Mesenchymal stem cell (in vitro differentiated cells and primary cell): ENCODE data around the gene F2RL3.

ENCODE experiments used
- DNase-seq: peaks from one replicate; pipeline ENCODE4 v3.0.0-alpha.2; 2013
- H2AFZ ChIP-seq: one replicate; pipeline ENCODE4 v1.6.1; 2013; ENCODE audit warnings: low read depth, mild to moderate bottlenecking, control low read depth, inconsistent platforms, low read length, moderate library complexity
- H2AK5ac ChIP-seq: 2 replicates; pipeline ENCODE4 v1.6.1; 2013; ENCODE audit warnings: low read length, moderate library complexity, mild to moderate bottlenecking, inconsistent platforms; ENCODE audit not compliant: severe bottlenecking
- H2BK120ac ChIP-seq: one replicate; pipeline ENCODE4 v1.6.1; 2013; ENCODE audit warnings: low read depth, mild to moderate bottlenecking, inconsistent platforms, low read length, moderate library complexity
- H2BK12ac ChIP-seq, 2 experiments: one replicate each; pipeline ENCODE4 v1.6.1; 2013; ENCODE audit warnings: inconsistent platforms in 2 of 2, low read length in 2 of 2, mild to moderate bottlenecking in 2 of 2, moderate library complexity in 2 of 2, control low read depth in 1 of 2
- H2BK15ac ChIP-seq: one replicate; pipeline ENCODE4 v1.6.1; 2013; ENCODE audit warnings: mild to moderate bottlenecking, low read depth, inconsistent platforms; ENCODE audit not compliant: poor library complexity, severe bottlenecking
- H2BK5ac ChIP-seq: 2 replicates; pipeline ENCODE4 v1.6.1; 2013; ENCODE audit warnings: low read depth, mild to moderate bottlenecking, low read length, control low read depth, inconsistent platforms; ENCODE audit not compliant: poor library complexity, severe bottlenecking
- H3K14ac ChIP-seq, 2 experiments: one replicate each; pipeline ENCODE4 v1.6.1; 2013; ENCODE audit warnings: inconsistent platforms in 2 of 2, low read length in 2 of 2, control low read depth in 1 of 2, mild to moderate bottlenecking in 1 of 2, moderate library complexity in 1 of 2
- H3K18ac ChIP-seq, 2 experiments: one replicate each; pipeline ENCODE4 v1.6.1; 2013; ENCODE audit warnings: inconsistent platforms in 2 of 2, low read length in 2 of 2, control low read depth in 1 of 2, low read depth in 1 of 2, mild to moderate bottlenecking in 1 of 2
- H3K23ac ChIP-seq, 2 experiments: one replicate each; pipeline ENCODE4 v1.6.1; 2013; ENCODE audit warnings: inconsistent platforms in 2 of 2, low read length in 2 of 2, mild to moderate bottlenecking in 2 of 2, moderate library complexity in 2 of 2, control low read depth in 1 of 2
- H3K27ac ChIP-seq: 2 replicates; pipeline ENCODE4 v1.5.1; 2013; ENCODE audit warnings: mild to moderate bottlenecking, moderate library complexity, low read length, control low read depth, inconsistent platforms; ENCODE audit not compliant: poor library complexity, severe bottlenecking
- H3K27me3 ChIP-seq, 2 experiments: 2 replicates each; pipeline versions ENCODE4 v1.6.1 to v1.7.0; 2013; ENCODE audit warnings: low read length in 2 of 2, mild to moderate bottlenecking in 2 of 2, moderate library complexity in 2 of 2, control low read depth in 1 of 2, inconsistent platforms in 1 of 2; ENCODE audit not compliant: control insufficient read depth in 1 of 2, insufficient read depth in 1 of 2
- H3K36me3 ChIP-seq, 2 experiments: 2 replicates each; pipeline versions ENCODE4 v1.6.1 to v1.7.0; 2013; ENCODE audit warnings: low read length in 2 of 2, control low read depth in 1 of 2, inconsistent platforms in 1 of 2, low read depth in 1 of 2, mild to moderate bottlenecking in 1 of 2; ENCODE audit not compliant: insufficient read depth in 2 of 2, control insufficient read depth in 1 of 2
- H3K4ac ChIP-seq, 2 experiments: one replicate each; pipeline ENCODE4 v1.6.1; 2013; ENCODE audit warnings: inconsistent platforms in 2 of 2, low read length in 2 of 2, mild to moderate bottlenecking in 2 of 2, moderate library complexity in 2 of 2, control low read depth in 1 of 2, low read depth in 1 of 2
- H3K4me1 ChIP-seq: 2 replicates; pipeline ENCODE4 v1.6.1; 2013; ENCODE audit warnings: low read depth, low read length, control low read depth; ENCODE audit not compliant: control insufficient read depth, insufficient read depth
- H3K4me2 ChIP-seq: 2 replicates; pipeline ENCODE4 v1.6.1; 2013; ENCODE audit warnings: low read length, mild to moderate bottlenecking, inconsistent platforms; ENCODE audit not compliant: poor library complexity, severe bottlenecking
- H3K4me3 ChIP-seq, 2 experiments: 2 replicates each; pipeline versions ENCODE4 v1.5.1 to v1.7.0; 2013; ENCODE audit warnings: low read length in 2 of 2, mild to moderate bottlenecking in 2 of 2, control low read depth in 1 of 2, low read depth in 1 of 2; ENCODE audit not compliant: insufficient read depth in 1 of 2
- H3K79me1 ChIP-seq: replicated peaks from 2 replicates; pipeline ENCODE4 v1.6.1; 2013; ENCODE audit warnings: mild to moderate bottlenecking, control low read depth, low read length, inconsistent platforms; ENCODE audit not compliant: poor library complexity, severe bottlenecking
- H3K9ac ChIP-seq: 2 replicates; pipeline ENCODE4 v1.7.0; 2013; ENCODE audit warnings: mild to moderate bottlenecking, low read length, moderate library complexity
- H3K9me3 ChIP-seq: 2 replicates; pipeline ENCODE4 v1.7.0; 2013; ENCODE audit warnings: mild to moderate bottlenecking, low read length; ENCODE audit not compliant: control insufficient read depth
- H4K8ac ChIP-seq: one replicate; pipeline ENCODE4 v1.6.1; 2013; ENCODE audit warnings: inconsistent platforms, mild to moderate bottlenecking, low read length, moderate library complexity
- H4K91ac ChIP-seq: one replicate; pipeline ENCODE4 v1.6.1; 2013; ENCODE audit warnings: mild to moderate bottlenecking, low read length, inconsistent platforms
- WGBS: methylation state at CpG from one replicate; pipeline ENCODE4 v1.1.7; 2013; ENCODE audit warnings: mixed read lengths; 5-methylcytosine and 5-hydroxymethylcytosine counted together

The F2RL3 gene

GRCh38 chr19:16889366-16889882 is 625 bp downstream of the F2RL3 start:
- Histone ChIP-seq H2BK5ac (no peak overlapping the region), H3K9me3 (no peaks in the 10 kb centered on the region), H4K91ac (peak overlapping the region; percentile 100), H2AFZ (no peak overlapping the region), H2BK15ac (peak overlapping the region; percentile 96), H3K18ac (peak overlapping the region; percentile 97 to 100), H3K36me3 (no peaks in the 10 kb centered on the region), H4K8ac (peak overlapping the region; percentile 100), H3K4me3 (no peak overlapping the region), H3K23ac (no peak overlapping the region), H3K14ac (peak overlapping the region in 1 of 2 experiments; percentile 90), H3K27me3 (peaks cover 3 to 45% of the 10 kb centered on the region in 2 experiments), H3K79me1 (no peaks in the 10 kb centered on the region), H3K4me2 (no peak overlapping the region), H3K4ac (peak overlapping the region; percentile 89 to 100), H3K9ac (no peak overlapping the region), H3K27ac (no peak overlapping the region), H2BK12ac (peak overlapping the region; percentile 93 to 99), H2BK120ac (peak overlapping the region; percentile 100), H3K4me1 (peaks cover 7% of the 10 kb centered on the region), H2AK5ac (no peak overlapping the region)
- 74% methylated on average over 22 of the region's 22 CpGs for WGBS
- DNase-seq = peak; percentile 50

- H2BK5ac ChIP-seq = no peak overlapping the region
- no peak for DNase-seq
- no peaks in the 10 kb centered on the region for H3K79me1 ChIP-seq
- no peaks in the 10 kb centered on the region for H3K9me3 ChIP-seq
- peak overlapping the region; percentile 100 for H4K8ac ChIP-seq
- H3K4me2 ChIP-seq = no peak overlapping the region
- H3K27me3 ChIP-seq = peaks cover 5 to 49% of the 10 kb centered on the region in 2 experiments
- 96% methylated on average over 47 of the region's 48 CpGs for WGBS
- peak overlapping the region; percentile 97 to 100 for H3K18ac ChIP-seq
- peaks cover 7% of the 10 kb centered on the region for H3K4me1 ChIP-seq
- peak overlapping the region; percentile 89 to 100 for H3K4ac ChIP-seq
- peak overlapping the region in 1 of 2 experiments; percentile 90 for H3K14ac ChIP-seq
- H3K23ac ChIP-seq = peak overlapping the region in 1 of 2 experiments; percentile 35
- H4K91ac ChIP-seq = peak overlapping the region; percentile 100
- peak overlapping the region; percentile 98 for H2BK15ac ChIP-seq
- H2BK12ac ChIP-seq = peak overlapping the region; percentile 93 to 99
- peak overlapping the region; percentile 100 for H2BK120ac ChIP-seq
- no peak overlapping the region for H3K27ac ChIP-seq
- H3K9ac ChIP-seq = no peak overlapping the region
- H2AFZ ChIP-seq = no peak overlapping the region
- no peak overlapping the region for H2AK5ac ChIP-seq
- no peaks in the 10 kb centered on the region for H3K36me3 ChIP-seq
- no peak overlapping the region for H3K4me3 ChIP-seq
These were observed 1.2 kb downstream of the F2RL3 start for GRCh38 chr19:16889883-16890460.

GRCh38 chr19:16890461-16891184 is 1.8 kb downstream of the F2RL3 start:
- Histone ChIP-seq H2BK15ac (peak overlapping the region; percentile 98), H4K91ac (peak overlapping the region; percentile 100), H3K4me1 (peaks cover 7% of the 10 kb centered on the region), H2AK5ac (no peak overlapping the region), H3K14ac (peak overlapping the region in 1 of 2 experiments; percentile 90), H3K4ac (peak overlapping the region; percentile 89 to 100), H3K4me3 (no peak overlapping the region), H3K27me3 (peaks cover 5 to 55% of the 10 kb centered on the region in 2 experiments), H3K9ac (no peak overlapping the region), H3K4me2 (no peak overlapping the region), H2BK120ac (peak overlapping the region; percentile 100), H4K8ac (peak overlapping the region; percentile 100), H3K36me3 (no peaks in the 10 kb centered on the region), H3K18ac (peak overlapping the region; percentile 97 to 100), H2BK5ac (no peak overlapping the region), H2AFZ (no peak overlapping the region), H2BK12ac (peak overlapping the region; percentile 93 to 99), H3K23ac (peak overlapping the region in 1 of 2 experiments; percentile 23), H3K79me1 (no peaks in the 10 kb centered on the region), H3K9me3 (no peaks in the 10 kb centered on the region), H3K27ac (no peak overlapping the region)
- no peak for DNase-seq
- 83% methylated on average over 21 of the region's 24 CpGs for WGBS
